Right lobe of liver (tissue), 6 donors: ENCODE measurements around the gene LMBRD2. TPM values are rescaled to one million over a fixed set of nuclear protein-coding genes. Genes with fewer than 3 reads are reported as not detected.
A peak's percentile ranks its signal among the peaks of the same experiment; 100 is the strongest.

ENCODE experiments used
- ATAC-seq, 4 donors: fragments of 200-7000 bp; cut with Tn5 transposase; one replicate each; pipeline ENCODE4 v1.9.1; 2020; ENCODE audit warnings: mild to moderate bottlenecking in 4 of 4, moderate library complexity in 4 of 4
- DNase-seq, 3 donors: peaks; one replicate each; pipeline ENCODE4 v3.0.0-alpha.2; 2020
- H3K27ac ChIP-seq, 3 donors: fragments of 200-600 bp; one replicate each; pipeline ENCODE4 v1.8.0; 2022
- H3K27me3 ChIP-seq, 2 donors: fragments of 200-600 bp; one replicate each; pipeline ENCODE4 v1.8.0; 2022
- H3K36me3 ChIP-seq, 4 donors: fragments of 200-600 bp; sonication (generic) in 1 of 4; one replicate each; pipeline versions ENCODE4 v1.5.1 to v1.8.0; 2017 to 2022; ENCODE audit warnings: control low read depth in 1 of 4
- H3K4me1 ChIP-seq, 4 donors: fragments of 200-600 bp; sonication (generic) in 1 of 4; one replicate each; pipeline versions ENCODE4 v1.5.1 to v1.8.0; 2017 to 2022; ENCODE audit warnings: control low read depth in 1 of 4
- H3K4me3 ChIP-seq, 3 donors: fragments of 200-600 bp; one replicate each; pipeline ENCODE4 v1.8.0; 2022
- H3K9me3 ChIP-seq, 4 donors: fragments of 200-600 bp; sonication (generic) in 1 of 4; one replicate each; pipeline versions ENCODE4 v1.5.1 to v1.8.0; 2017 to 2022; ENCODE audit warnings: control low read depth in 1 of 4
- CTCF ChIP-seq, 4 donors: fragments of 200-600 bp in 3 of 4; fragments of 450-650 bp in 1 of 4; IDR thresholded peaks; one replicate each; pipeline versions ENCODE4 v1.5.1 to v1.8.0; 2016 to 2022; ENCODE audit warnings: antibody characterized with exemption in 4 of 4, mild to moderate bottlenecking in 2 of 4
- POLR2A ChIP-seq: fragments of 450-650 bp; IDR thresholded peaks from one replicate; pipeline ENCODE4 v1.6.1; 2017; ENCODE audit warnings: antibody characterized with exemption, mild to moderate bottlenecking
- WGBS: methylation state at CpG from one replicate; pipeline ENCODE4 v1.1.6; 2018; ENCODE audit warnings: low coverage, low lambda C conversion rate; ENCODE audit not compliant: insufficient coverage; ENCODE audit errors: missing lambda C conversion rate; 5-methylcytosine and 5-hydroxymethylcytosine counted together
- intact Hi-C, 2 donors: fragments of 100-400 bp; cut with DNase I; formaldehyde crosslinking; loops; one replicate each; pipeline versions ENCODE4 v1.11.2 to v1.14.1; 2022
- total RNA-seq, 6 experiments: library from RNA; depleted of rRNA in 2 of 6; stranded (reverse); fragments of >200 nt in 2 of 6; fragmentation: NEBNext Ultra II Directional in 3 of 6; extraction: Animal tissue kit (Norgen Biotek cat#: 25700) in 3 of 6; gene quantifications; one replicate each; pipeline versions ENCODE4 v1.1.0 to v1.2.4, GENCODE V29; 2016 to 2023
- donor health status: DM: no; HTN: yes; CAD: no.
- donor health status: DM: no; HTN: no; CAD: no.
- donor health status: DM: no; HTN: no; CAD: no.
- donor health status: DM: no; HTN: yes; CAD: no.
- donor health status: DM: no; HTN: yes; CAD: no.

Gene LMBRD2
- total RNA-seq, 6 experiments from 2014 or later = 8.0 to 13.0 (median 10.5) TPM

GRCh38 chr5:36128795-36129194 is 22.9 kb downstream of the LMBRD2 start:
- H3K9me3 ChIP-seq = no peaks in the 10 kb centered on the region
- TF ChIP-seq POLR2A (no peak), CTCF (IDR thresholded peaks at IDR 0.05) (no peak)

GRCh38 chr5:36125868-36126267 is 25.8 kb downstream of the LMBRD2 start:
- WGBS = 100% methylated on average over 1 of the region's 1 CpG
- H3K4me3 ChIP-seq = no peak overlapping the region
- no peak overlapping the region for H3K27ac ChIP-seq
- H3K9me3 ChIP-seq = no peaks in the 10 kb centered on the region
- peaks cover 0 to 4% (median 0%) of the 10 kb centered on the region in 4 donors for H3K36me3 ChIP-seq
- no peaks in the 10 kb centered on the region for H3K27me3 ChIP-seq
- TF ChIP-seq CTCF (IDR thresholded peaks at IDR 0.05) = no peak
- TF ChIP-seq POLR2A = no peak
- no peaks in the 10 kb centered on the region for H3K4me1 ChIP-seq
- ATAC-seq (no peak), DNase-seq (no peak)
- intact Hi-C loops = no loop called here

More at GRCh38 chr5:36128795-36129194, 22.9 kb downstream of the LMBRD2 start:
- H3K27ac ChIP-seq = no peak overlapping the region
- DNase-seq (no peak), ATAC-seq (no peak)
- H3K4me3 ChIP-seq = no peak overlapping the region
- H3K27me3 ChIP-seq = no peaks in the 10 kb centered on the region
- WGBS = 100% methylated on average over 1 of the region's 1 CpG
- H3K36me3 ChIP-seq = no peaks in the 10 kb centered on the region
- H3K4me1 ChIP-seq = no peaks in the 10 kb centered on the region
- intact Hi-C loops = no loop called here

- WGBS = 100% methylated on average over 1 of the region's 1 CpG
- no peak overlapping the region for H3K27ac ChIP-seq
- ATAC-seq = no peak
Observed at GRCh38 chr5:36111238-36111637, 40.4 kb downstream of the LMBRD2 start.

GRCh38 chr5:36108758-36109460 is 42.8 kb downstream of the LMBRD2 start:
- Histone ChIP-seq H3K27ac (no peak overlapping the region), H3K27me3 (no peaks in the 10 kb centered on the region), H3K4me3 (no peak overlapping the region), H3K4me1 (no peaks in the 10 kb centered on the region), H3K36me3 (peaks cover 0 to 30% (median 4%) of the 10 kb centered on the region in 4 donors), H3K9me3 (no peaks in the 10 kb centered on the region)
- DNase-seq (no peak), ATAC-seq (peak in 1 of 4 donors; percentile 17)
- intact Hi-C loops = no loop called here
- 76% methylated on average over 3 of the region's 3 CpGs for WGBS
- TF ChIP-seq POLR2A = no peak
- no peak for TF ChIP-seq CTCF (IDR thresholded peaks at IDR 0.05)

More at GRCh38 chr5:36111238-36111637, 40.4 kb downstream of the LMBRD2 start:
- H3K36me3 ChIP-seq = peaks cover 0 to 40% (median 9%) of the 10 kb centered on the region in 4 donors
- H3K9me3 ChIP-seq = no peaks in the 10 kb centered on the region
- H3K4me1 ChIP-seq = no peaks in the 10 kb centered on the region
- no peak overlapping the region for H3K4me3 ChIP-seq
- no peaks in the 10 kb centered on the region for H3K27me3 ChIP-seq
- intact Hi-C loops = no loop called here
- DNase-seq = no peak
- TF ChIP-seq POLR2A = no peak
- no peak for TF ChIP-seq CTCF (IDR thresholded peaks at IDR 0.05)
